Lower lobe of right lung (tissue), 2 donors: Measurements from ENCODE around the gene KIF16B. TPM values are rescaled to one million over a fixed set of nuclear protein-coding genes. Genes with fewer than 3 reads are reported as not detected.
"Not testable (repeated sequence)": the region's sequence is repeated elsewhere in the genome, so short reads cannot be mapped to it uniquely, and the experiment has no call there.

Experiments
- ATAC-seq, 2 donors: fragments of 200-7000 bp; cut with Tn5 transposase; one replicate each; pipeline ENCODE4 v1.9.1; 2020 to 2022; ENCODE audit warnings: mild to moderate bottlenecking in 2 of 2, moderate library complexity in 2 of 2
- DNase-seq: peaks from one replicate; pipeline ENCODE4 v3.0.0-alpha.2; 2020
- H3K27ac ChIP-seq: fragments of 200-600 bp; one replicate; pipeline ENCODE4 v1.8.0; 2022
- H3K27me3 ChIP-seq: fragments of 200-600 bp; one replicate; pipeline ENCODE4 v1.8.0; 2022; ENCODE audit warnings: low read depth
- H3K36me3 ChIP-seq: fragments of 200-600 bp; one replicate; pipeline ENCODE4 v1.8.0; 2022; ENCODE audit warnings: mild to moderate bottlenecking
- H3K4me1 ChIP-seq: fragments of 200-600 bp; one replicate; pipeline ENCODE4 v1.8.0; 2022
- H3K4me3 ChIP-seq: fragments of 200-600 bp; one replicate; pipeline ENCODE4 v1.8.0; 2022; ENCODE audit warnings: mild to moderate bottlenecking
- H3K9me3 ChIP-seq: fragments of 200-600 bp; one replicate; pipeline ENCODE4 v1.8.0; 2022
- CTCF ChIP-seq: fragments of 200-600 bp; IDR thresholded peaks from one replicate; pipeline ENCODE4 v1.8.0; 2022; ENCODE audit warnings: antibody characterized with exemption, mild to moderate bottlenecking
- intact Hi-C: fragments of 100-400 bp; cut with DNase I; formaldehyde crosslinking; loops from one replicate; pipeline ENCODE4 v1.11.0; 2022
- total RNA-seq: library from RNA; stranded (reverse); fragmentation: NEBNext Ultra II Directional; extraction: Animal tissue kit (Norgen Biotek cat#: 25700); gene quantifications from one replicate; pipeline ENCODE4 v1.2.1, GENCODE V29; 2021
- donor health status: DM: no; HTN: yes; CAD: no; lungs with severe emphysema.

Gene KIF16B
- total RNA-seq, 1 donor from 2014 or later: 25.1 TPM

- Histone ChIP-seq H3K4me1 (no peaks in the 10 kb centered on the region), H3K9me3 (no peaks in the 10 kb centered on the region), H3K4me3 (no peak overlapping the region), H3K27ac (no peak overlapping the region), H3K36me3 (no peaks in the 10 kb centered on the region), H3K27me3 (no peaks in the 10 kb centered on the region)
- ATAC-seq (no peak), DNase-seq (no peak)
- intact Hi-C loops: no loop called here
- TF ChIP-seq CTCF: no peak
These were observed 26.0 kb upstream of the KIF16B start for GRCh38 chr20:16599257-16599656.

- no peak for ATAC-seq
- intact Hi-C loops: no loop called here
- TF ChIP-seq CTCF: no peak
These were observed 23.7 kb upstream of the KIF16B start for GRCh38 chr20:16596991-16597390.

GRCh38 chr20:16596404-16596803, 23.2 kb upstream of the KIF16B start:
- H3K36me3 ChIP-seq, H3K27me3 ChIP-seq, DNase-seq, H3K4me3 ChIP-seq, H3K27ac ChIP-seq, H3K9me3 ChIP-seq, ATAC-seq, H3K4me1 ChIP-seq, intact Hi-C loops: not testable (repeated sequence)

More at GRCh38 chr20:16596991-16597390, 23.7 kb upstream of the KIF16B start:
- Histone ChIP-seq H3K4me1 (no peaks in the 10 kb centered on the region), H3K9me3 (no peaks in the 10 kb centered on the region), H3K36me3 (no peaks in the 10 kb centered on the region), H3K27me3 (no peaks in the 10 kb centered on the region), H3K27ac (no peak overlapping the region), H3K4me3 (no peak overlapping the region)
- DNase-seq: no peak

GRCh38 chr20:16595376-16595775, 22.1 kb upstream of the KIF16B start:
- H3K27me3 ChIP-seq: no peaks in the 10 kb centered on the region
- H3K4me3 ChIP-seq: no peak overlapping the region
- DNase-seq: no peak
- intact Hi-C loops: no loop called here
- H3K27ac ChIP-seq: no peak overlapping the region
- TF ChIP-seq CTCF: no peak
- H3K36me3 ChIP-seq: no peaks in the 10 kb centered on the region
- H3K9me3 ChIP-seq: no peaks in the 10 kb centered on the region
- H3K4me1 ChIP-seq: no peaks in the 10 kb centered on the region
- ATAC-seq: no peak

GRCh38 chr20:16590041-16590633, 16.9 kb upstream of the KIF16B start:
- intact Hi-C loops: no loop called here
- Histone ChIP-seq H3K4me1 (no peaks in the 10 kb centered on the region), H3K9me3 (no peaks in the 10 kb centered on the region), H3K27me3 (no peaks in the 10 kb centered on the region), H3K36me3 (no peaks in the 10 kb centered on the region), H3K4me3 (no peak overlapping the region), H3K27ac (no peak overlapping the region)
- DNase-seq: no peak
- ATAC-seq: no peak
- no peak for TF ChIP-seq CTCF

GRCh38 chr20:16589623-16590022, 16.4 kb upstream of the KIF16B start:
- H3K9me3 ChIP-seq: no peaks in the 10 kb centered on the region
- no peak overlapping the region for H3K4me3 ChIP-seq
- no peak overlapping the region for H3K27ac ChIP-seq
- no peak for TF ChIP-seq CTCF
- no peaks in the 10 kb centered on the region for H3K4me1 ChIP-seq
- no peaks in the 10 kb centered on the region for H3K36me3 ChIP-seq
- no peak for ATAC-seq
- no peak for DNase-seq
- no peaks in the 10 kb centered on the region for H3K27me3 ChIP-seq
- intact Hi-C loops: no loop called here
